SK-N-MC (cell line): ENCODE results near the gene HOXA3.

Experiments
- EZH2 ChIP-seq: fragments of 200-600 bp; sonication (generic); IDR thresholded peaks from one replicate; pipeline ENCODE4 v1.6.1; 2017; ENCODE audit warnings: antibody characterized with exemption
- FOXP2 ChIP-seq: optimal IDR thresholded peaks from 2 replicates; pipeline ENCODE3; 2011; ENCODE audit warnings: mild to moderate bottlenecking, moderate library complexity; ENCODE audit not compliant: insufficient read depth; ENCODE audit errors: extremely low read length, control extremely low read depth
- POLR2AphosphoS5 ChIP-seq: IDR thresholded peaks from 2 replicates; pipeline ENCODE4 v1.6.1; 2012; ENCODE audit warnings: mild to moderate bottlenecking, low read depth, low read length, borderline replicate concordance

DNA sequence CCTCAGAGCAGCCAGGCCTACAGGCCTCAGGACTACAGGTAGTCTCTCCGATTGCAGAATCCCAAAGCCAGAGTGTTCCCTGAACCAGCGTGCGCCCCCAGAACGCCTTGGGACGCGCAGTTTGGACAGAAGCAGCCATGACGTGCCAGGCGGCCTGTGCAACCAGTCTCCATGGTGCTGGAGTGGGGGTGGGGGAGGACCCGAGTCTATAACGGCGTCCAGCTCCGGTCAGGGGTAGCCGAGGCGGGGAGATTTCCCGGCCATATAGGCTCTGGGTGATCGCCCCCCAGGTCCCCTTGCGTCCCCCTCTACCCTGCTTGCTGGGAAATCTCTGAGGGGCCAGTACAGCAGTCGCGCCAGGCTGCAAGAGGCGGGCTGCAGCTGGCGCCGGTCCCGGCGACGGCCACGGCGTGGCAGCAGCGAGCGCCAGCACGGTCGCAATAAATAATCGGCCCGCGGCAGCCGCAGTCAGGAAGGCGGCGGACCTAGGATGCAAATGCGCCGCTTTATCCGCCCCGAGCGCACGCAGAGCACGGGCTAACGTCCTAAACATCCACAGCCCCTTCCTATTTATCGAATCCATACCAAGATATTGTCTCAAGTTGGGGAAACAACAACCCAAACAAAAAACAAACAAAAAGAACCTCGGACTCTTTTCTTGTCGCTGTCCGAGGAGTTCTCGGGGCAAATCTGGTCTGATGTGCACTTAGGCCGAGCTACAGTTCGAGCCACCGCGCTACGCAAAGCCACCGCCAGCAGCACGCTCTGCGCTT, 1.6 kb downstream of the HOXA3 start:
- TF ChIP-seq POLR2AphosphoS5 (no peak), EZH2 (no peak), FOXP2 (no peak)
